ENCODE results near the gene ATG16L1.

- TF ChIP-seq CTCF (IDR thresholded peaks at IDR 0.05) (no peak), POLR2A (IDR thresholded peaks at IDR 0.05) (no peak)
Measured at GRCh38 chr2:233256048-233256447, 4.6 kb downstream of the ATG16L1 start.

All from esophagus squamous epithelium (tissue), 4 donors.